ENCODE data around the gene DLGAP1. TPM values are rescaled to one million over a fixed set of nuclear protein-coding genes. Genes with fewer than 3 reads are reported as not detected.

DLGAP1 gene
- total RNA-seq, 1 experiment from 2014 or later = 0.39 TPM

DNA sequence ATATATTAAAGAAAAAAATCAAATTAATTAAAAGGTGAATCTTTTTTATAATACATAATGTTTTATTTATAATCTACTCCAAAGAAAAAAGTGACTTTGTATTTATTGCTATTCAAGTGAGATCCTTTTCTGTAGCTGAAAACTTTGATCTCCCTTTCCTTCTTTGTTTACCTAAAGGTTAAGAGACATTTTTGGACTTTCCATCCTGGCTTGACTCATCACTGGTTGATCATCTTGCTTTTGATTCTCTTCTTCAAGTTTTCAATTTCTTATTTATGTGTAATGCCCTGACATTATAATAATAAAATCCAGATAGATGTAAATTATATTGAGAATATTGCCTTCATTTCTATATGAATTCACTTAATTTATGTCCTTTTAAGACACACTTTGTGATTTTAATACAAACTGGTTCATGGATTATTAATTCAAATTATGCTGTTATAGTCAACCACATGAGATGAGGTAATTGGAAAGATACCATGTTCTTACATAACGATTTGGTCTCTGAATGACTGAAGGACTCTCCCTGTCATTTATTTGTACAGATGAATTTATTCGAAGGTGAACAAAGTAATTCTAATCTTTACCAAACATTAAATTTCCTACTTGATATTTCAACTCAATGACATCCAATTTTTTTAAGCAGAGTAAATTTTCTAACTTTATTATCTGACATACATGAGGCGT lies 820.7 kb downstream of the DLGAP1 start:
- H3K36me3 ChIP-seq (ENCODE audit: control insufficient read depth in 1 of 2, insufficient read depth in 2 of 2, low read length in 2 of 2) = no peaks in the 10 kb centered on the region
- no peaks in the 10 kb centered on the region for H3K79me2 ChIP-seq (ENCODE audit: insufficient read depth, low read length)
- no peaks in the 10 kb centered on the region for H3K9me2 ChIP-seq (ENCODE audit: insufficient read depth)
- ATAC-seq (no peak), DNase-seq (ENCODE audit: low read depth, low spot score) (no peak)
- no TSS peak for BruUV-seq (replicated peaks)
- TF ChIP-seq CEBPB (IDR thresholded peaks at IDR 0.05; ENCODE audit: low read depth) = no peak
- TF ChIP-seq ZFX (IDR thresholded peaks at IDR 0.05) = no peak
- no peak for TF ChIP-seq RAD21 (IDR thresholded peaks at IDR 0.05; ENCODE audit: low read depth)
- TF ChIP-seq, protein P1, sequence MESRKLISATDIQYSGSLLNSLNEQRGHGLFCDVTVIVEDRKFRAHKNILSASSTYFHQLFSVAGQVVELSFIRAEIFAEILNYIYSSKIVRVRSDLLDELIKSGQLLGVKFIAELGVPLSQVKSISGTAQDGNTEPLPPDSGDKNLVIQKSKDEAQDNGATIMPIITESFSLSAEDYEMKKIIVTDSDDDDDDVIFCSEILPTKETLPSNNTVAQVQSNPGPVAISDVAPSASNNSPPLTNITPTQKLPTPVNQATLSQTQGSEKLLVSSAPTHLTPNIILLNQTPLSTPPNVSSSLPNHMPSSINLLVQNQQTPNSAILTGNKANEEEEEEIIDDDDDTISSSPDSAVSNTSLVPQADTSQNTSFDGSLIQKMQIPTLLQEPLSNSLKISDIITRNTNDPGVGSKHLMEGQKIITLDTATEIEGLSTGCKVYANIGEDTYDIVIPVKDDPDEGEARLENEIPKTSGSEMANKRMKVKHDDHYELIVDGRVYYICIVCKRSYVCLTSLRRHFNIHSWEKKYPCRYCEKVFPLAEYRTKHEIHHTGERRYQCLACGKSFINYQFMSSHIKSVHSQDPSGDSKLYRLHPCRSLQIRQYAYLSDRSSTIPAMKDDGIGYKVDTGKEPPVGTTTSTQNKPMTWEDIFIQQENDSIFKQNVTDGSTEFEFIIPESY (IDR thresholded peaks at IDR 0.05; ENCODE audit: extremely low read depth, insufficient replicate concordance, low read length) = no peak
- TF ChIP-seq, protein P2, sequence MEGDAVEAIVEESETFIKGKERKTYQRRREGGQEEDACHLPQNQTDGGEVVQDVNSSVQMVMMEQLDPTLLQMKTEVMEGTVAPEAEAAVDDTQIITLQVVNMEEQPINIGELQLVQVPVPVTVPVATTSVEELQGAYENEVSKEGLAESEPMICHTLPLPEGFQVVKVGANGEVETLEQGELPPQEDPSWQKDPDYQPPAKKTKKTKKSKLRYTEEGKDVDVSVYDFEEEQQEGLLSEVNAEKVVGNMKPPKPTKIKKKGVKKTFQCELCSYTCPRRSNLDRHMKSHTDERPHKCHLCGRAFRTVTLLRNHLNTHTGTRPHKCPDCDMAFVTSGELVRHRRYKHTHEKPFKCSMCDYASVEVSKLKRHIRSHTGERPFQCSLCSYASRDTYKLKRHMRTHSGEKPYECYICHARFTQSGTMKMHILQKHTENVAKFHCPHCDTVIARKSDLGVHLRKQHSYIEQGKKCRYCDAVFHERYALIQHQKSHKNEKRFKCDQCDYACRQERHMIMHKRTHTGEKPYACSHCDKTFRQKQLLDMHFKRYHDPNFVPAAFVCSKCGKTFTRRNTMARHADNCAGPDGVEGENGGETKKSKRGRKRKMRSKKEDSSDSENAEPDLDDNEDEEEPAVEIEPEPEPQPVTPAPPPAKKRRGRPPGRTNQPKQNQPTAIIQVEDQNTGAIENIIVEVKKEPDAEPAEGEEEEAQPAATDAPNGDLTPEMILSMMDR (IDR thresholded peaks at IDR 0.05 in 2 of 3, conservative IDR thresholded peaks at IDR 0.05 in 1 of 3; ENCODE audit: borderline replicate concordance in 1 of 3, insufficient read depth in 1 of 3, low read depth in 2 of 3, low read length in 2 of 3) = no peak
- no peak for TF ChIP-seq POLR2A (IDR thresholded peaks at IDR 0.05; ENCODE audit: borderline replicate concordance, extremely low read depth, insufficient read depth, insufficient read length)
- TF ChIP-seq REST (IDR thresholded peaks at IDR 0.05; ENCODE audit: low read depth) = no peak
- TF ChIP-seq MAX (IDR thresholded peaks at IDR 0.05) = no peak
- no peak for TF ChIP-seq SRF (IDR thresholded peaks at IDR 0.05; ENCODE audit: low read depth)
- no peak for TF ChIP-seq FOSL1 (IDR thresholded peaks at IDR 0.05; ENCODE audit: low read depth)
- TF ChIP-seq ZNF274 (IDR thresholded peaks at IDR 0.05; ENCODE audit: low read depth, low read length) = no peak
- TF ChIP-seq CBX3 (IDR thresholded peaks at IDR 0.05; ENCODE audit: low read depth) = no peak
- TF ChIP-seq SP1 (IDR thresholded peaks at IDR 0.05; ENCODE audit: low read depth) = no peak
- TF ChIP-seq EZH2 (IDR thresholded peaks at IDR 0.05) = no peak
- no peak for TF ChIP-seq EGR1 (IDR thresholded peaks at IDR 0.05; ENCODE audit: low read depth)
- peaks cover 39 to 63% of the 10 kb centered on the region in 2 experiments for H3K4me1 ChIP-seq (ENCODE audit: control insufficient read depth in 1 of 2, insufficient read depth in 2 of 2, low read length in 2 of 2)
- RAD21 ChIA-PET (ENCODE audit: low non-redundant PET in 1 of 2, low total read pairs in 2 of 2, uncharacterized antibody in 2 of 2, unreplicated experiment in 2 of 2) = no interaction called here
- H2AFZ ChIP-seq (ENCODE audit: low read depth, low read length, poor library complexity, severe bottlenecking) = peak overlapping the region; percentile 80
- H3K9ac ChIP-seq (ENCODE audit: low read length) = no peak overlapping the region
- H3K27me3 ChIP-seq (ENCODE audit: insufficient read depth, low read length) = no peaks in the 10 kb centered on the region
- CTCF ChIA-PET = no interaction called here
- POLR2A ChIA-PET = interaction anchor here (1.1 to 2.2 kb wide), 2 partner anchors 10 to 18 kb away, joined by 5 to 14 read pairs; no protein-coding TSS in a partner anchor
- H4K20me1 ChIP-seq (ENCODE audit: insufficient read depth) = no peaks in the 10 kb centered on the region
- no peaks in the 10 kb centered on the region for H3K9me3 ChIP-seq (ENCODE audit: control insufficient read depth in 1 of 2, insufficient read depth in 1 of 2, low read depth in 1 of 2, low read length in 2 of 2)
- H3K4me3 ChIP-seq (replicated peaks in 1 of 2; ENCODE audit: low read depth in 1 of 2, low read length in 2 of 2) = no peak overlapping the region
- H3K4me2 ChIP-seq (ENCODE audit: low read length) = peak overlapping the region; percentile 13; the same call in 1 of the 2 replicates
- H3K27ac ChIP-seq (ENCODE audit: low read depth, low read length) = peak overlapping the region; percentile 5
- intact Hi-C loops (cut with micrococcal nuclease) = no loop called here

Data from HCT116 (cell line).